GM21381 (cell line): ENCODE data around the gene MYRFL.
"Not testable (repeated sequence)": the region's sequence is repeated elsewhere in the genome, so short reads cannot be mapped to it uniquely, and the experiment has no call there.

ENCODE experiments used
- ATAC-seq: cut with Tn5 transposase; IDR thresholded peaks from one replicate; pipeline ENCODE4 v1.9.1; 2021; ENCODE audit warnings: mild to moderate bottlenecking, moderate library complexity; ENCODE audit not compliant: unreplicated experiment

The MYRFL gene

GRCh38 chr12:69840727-69841126 lies 15.7 kb downstream of the MYRFL start:
- no peak for ATAC-seq

GRCh38 chr12:69843608-69844007 lies 18.6 kb downstream of the MYRFL start:
- ATAC-seq: no peak

- no peak for ATAC-seq
Measured at GRCh38 chr12:69844416-69844815, 19.4 kb downstream of the MYRFL start.

DNA sequence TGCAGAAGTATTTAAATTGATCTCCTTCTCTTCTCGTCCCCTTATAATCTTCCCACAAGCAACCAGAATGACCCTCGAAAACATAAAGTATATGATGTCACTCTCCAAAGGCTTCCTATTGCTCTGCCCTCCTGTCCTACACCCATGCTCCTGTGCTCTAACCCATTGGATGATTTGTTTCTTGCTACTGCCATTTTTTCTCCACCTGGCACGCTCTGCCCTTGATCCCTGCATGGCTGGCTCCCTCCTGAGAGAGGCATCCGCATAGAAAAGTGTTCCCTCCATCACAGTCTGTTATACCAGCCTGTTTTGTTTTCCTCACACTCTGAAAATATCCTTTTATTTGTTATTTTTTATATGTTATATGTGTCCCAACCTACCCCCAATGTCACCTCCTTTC lies 19.8 kb downstream of the MYRFL start:
- ATAC-seq: no peak

DNA sequence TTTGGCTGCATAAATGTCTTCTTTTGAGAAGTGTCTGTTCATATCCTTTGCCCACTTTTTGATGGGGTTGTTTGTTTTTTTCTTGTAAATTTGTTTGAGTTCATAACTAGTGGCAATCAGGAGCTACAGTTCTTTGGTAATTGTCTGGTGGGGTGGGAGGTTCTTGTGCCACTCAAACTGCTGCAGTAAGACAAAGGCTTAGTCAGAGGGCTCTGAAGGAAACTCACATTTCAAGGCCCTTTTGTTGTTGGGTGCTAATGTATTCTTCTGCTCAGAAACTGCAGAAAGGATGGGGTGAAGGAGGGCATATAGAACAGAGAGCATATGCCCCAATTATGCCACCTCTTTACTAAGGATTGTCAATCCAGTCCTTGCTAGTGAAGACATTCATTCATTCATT lies 21.9 kb downstream of the MYRFL start:
- ATAC-seq: no peak

DNA sequence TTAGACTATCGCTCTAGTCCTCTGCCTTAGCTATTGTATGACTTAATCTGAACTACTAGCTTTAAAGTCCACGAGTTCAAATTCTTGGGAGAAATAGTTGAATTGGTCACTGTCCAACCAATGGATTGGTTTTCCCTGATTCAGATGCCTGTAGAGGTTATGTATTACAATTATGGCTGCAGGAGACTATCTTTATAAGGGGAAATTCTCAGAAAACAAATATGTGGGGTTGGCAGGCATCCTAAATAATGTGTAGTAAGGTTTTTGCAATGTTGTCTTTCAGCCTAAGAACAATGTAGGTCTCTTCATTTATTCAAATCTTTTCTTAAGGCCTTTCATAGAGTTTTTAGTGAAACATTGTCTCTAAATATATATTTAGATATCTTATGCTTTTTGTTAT lies 26.9 kb downstream of the MYRFL start:
- no peak for ATAC-seq

- ATAC-seq: not testable (repeated sequence)
Measured at GRCh38 chr12:69853176-69853961, 28.3 kb downstream of the MYRFL start.

DNA sequence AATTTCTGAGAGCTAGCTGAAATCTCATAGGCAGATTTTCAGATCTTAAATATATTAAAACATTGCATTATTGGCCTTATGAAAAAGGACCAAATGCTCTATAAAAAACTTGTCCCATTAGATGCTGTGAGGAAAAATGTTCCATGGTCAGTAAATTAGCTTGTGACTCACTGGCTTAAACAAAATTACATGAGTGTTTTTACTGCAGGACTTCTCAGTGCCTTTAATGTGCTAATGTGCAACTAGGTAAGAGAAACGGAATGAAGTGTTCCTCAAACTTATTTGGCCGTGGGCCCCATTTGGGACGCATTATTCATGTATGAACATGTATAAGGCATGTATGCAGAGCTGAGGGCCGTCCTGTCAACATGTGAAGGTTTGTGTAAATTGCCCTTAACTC lies 41.7 kb downstream of the MYRFL start:
- no peak for ATAC-seq

DNA sequence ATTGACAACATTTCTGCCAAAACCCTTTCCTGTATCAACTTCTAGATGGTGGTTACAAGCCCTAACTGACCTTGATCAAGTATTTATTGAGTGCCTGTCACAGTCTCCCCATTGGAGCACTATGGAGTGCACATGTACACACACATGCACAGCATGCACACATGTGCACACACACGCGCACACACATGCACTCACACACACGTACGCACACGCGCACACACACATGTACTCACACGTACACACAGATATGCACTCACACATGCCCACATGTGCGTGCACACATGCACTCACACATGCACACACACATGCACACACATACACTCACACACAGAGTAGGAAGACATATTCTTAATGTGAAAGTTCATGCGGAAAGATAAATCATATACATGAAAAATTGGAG lies 43.7 kb downstream of the MYRFL start:
- ATAC-seq: no peak

DNA sequence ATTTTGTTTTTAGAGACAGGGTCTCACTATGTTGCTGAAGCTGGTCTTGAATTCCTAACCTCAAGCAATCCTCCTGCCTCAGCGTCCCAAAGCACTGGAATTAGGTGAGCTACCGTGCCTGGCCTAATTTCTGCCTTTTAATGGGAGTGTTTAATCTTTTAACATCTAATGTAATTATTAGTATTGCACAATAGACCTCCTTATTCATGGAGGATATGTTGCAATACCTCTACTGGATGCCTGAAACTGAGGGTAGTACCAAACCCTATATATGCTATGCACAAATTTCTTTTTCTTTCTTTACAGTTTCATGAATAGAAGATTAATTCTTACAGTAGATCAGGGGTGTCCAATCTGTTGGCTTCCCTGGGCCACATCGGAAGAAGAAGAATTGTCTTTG lies 47.8 kb downstream of the MYRFL start:
- no peak for ATAC-seq

DNA sequence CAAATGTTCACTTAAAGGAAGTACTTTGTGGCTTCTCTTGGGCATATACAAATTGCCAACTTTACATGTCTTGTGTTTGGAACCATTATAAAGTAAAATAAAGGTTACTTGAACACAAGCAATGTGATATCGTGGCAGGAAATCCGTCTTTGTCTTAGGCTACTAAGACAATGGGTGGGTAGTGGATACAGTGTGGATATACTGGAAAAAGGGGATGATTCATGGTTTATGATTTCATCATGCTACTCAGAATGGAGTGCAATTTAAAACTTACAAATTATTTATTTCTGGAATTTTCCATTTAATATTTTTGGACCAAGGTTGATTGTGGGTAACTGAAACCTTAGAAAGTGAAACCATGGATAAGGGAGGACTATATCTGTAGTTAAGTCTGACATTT lies 48.4 kb downstream of the MYRFL start:
- no peak for ATAC-seq

GRCh38 chr12:69874606-69875005 lies 49.6 kb downstream of the MYRFL start:
- ATAC-seq: no peak

GRCh38 chr12:69875416-69875935 lies 50.4 kb downstream of the MYRFL start:
- ATAC-seq: no peak

GRCh38 chr12:69879007-69879960 lies 54.3 kb downstream of the MYRFL start:
- ATAC-seq: peak; percentile 85

DNA sequence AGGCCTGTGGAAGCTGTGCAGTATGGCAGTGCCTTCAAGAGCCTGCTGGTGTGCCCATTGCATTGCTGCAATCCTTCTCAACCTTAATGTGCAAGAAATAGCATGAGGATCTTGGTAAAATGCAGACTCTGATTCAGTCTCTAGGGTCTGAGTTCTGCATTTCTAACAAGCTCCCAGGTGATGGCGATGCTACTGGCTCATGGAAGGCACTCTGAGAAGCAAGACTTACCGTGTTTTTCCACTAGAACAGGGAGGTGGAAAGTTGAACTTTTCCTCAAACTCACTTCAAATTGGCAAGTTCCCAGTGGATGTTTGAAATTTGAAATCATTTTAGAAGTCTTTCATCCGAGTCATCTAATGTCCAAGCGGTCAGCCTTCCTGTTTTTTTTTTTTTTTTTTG lies 55.5 kb downstream of the MYRFL start:
- no peak for ATAC-seq

- no peak for ATAC-seq
Measured at GRCh38 chr12:69881771-69882170, 56.7 kb downstream of the MYRFL start.

GRCh38 chr12:69884386-69884785 lies 59.4 kb downstream of the MYRFL start:
- no peak for ATAC-seq

GRCh38 chr12:69885658-69886057 lies 60.6 kb downstream of the MYRFL start:
- ATAC-seq: no peak

DNA sequence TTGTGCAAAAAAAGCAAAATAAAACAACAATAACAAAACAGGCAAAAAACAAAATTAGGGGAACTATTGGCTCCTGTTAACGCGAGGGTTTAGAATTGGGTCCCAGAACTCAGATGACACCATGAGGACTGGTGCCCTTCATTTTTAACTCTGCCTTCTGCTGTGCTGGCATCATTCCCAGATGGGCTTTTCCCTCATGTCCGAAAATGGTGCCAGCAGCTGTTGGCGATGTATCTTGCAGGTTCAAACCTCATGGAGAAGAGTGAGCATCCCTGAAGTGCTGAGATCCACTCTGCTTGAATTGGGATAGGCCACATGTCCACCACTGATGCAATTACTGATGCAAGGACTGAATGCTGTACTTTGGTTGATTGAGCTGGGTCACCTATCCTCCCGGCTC lies 61.1 kb downstream of the MYRFL start:
- no peak for ATAC-seq

DNA sequence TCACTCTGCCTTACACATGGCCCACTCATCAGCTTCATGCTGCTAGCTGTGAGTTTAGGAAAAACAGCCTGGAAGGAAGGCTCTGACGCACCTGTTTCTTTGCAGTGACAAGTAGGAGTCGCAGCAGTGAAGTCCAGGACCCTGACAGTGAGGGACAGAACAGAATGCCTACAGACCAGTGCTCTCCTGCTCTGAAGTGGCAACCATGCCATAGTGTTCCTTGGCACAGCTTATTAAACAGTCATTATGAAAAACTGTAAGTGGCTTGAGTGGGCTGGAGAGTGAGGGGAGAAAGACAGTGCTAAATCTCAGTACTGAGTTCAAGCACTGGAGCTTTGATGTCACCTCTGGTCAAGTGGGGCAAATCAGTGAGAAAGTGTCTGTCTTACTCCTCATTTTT lies 61.7 kb downstream of the MYRFL start:
- no peak for ATAC-seq

DNA sequence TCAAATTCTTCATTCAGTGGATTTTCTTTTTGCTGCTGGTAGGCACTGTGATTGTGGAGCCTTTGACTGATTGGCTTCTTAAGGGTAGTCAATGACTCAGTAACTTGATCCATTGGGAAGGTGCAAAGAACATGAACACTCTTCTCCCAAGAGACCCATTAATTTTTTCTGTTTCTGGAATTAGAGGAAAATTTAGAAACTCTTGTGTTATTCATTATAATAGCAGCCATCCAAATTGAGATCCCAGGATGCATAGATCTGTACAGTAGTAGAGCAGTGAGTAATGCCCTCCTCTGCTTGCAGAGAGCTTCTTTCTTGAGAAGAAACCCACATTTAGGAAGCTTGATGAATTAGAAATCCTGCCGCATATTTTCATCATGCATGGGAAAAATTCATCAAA lies 63.9 kb downstream of the MYRFL start:
- no peak for ATAC-seq
